Kidney epithelial cell (primary cell): ENCODE measurements around the gene GBGT1. TPM values are rescaled to one million over a fixed set of nuclear protein-coding genes. Genes with fewer than 3 reads are reported as not detected.

Source experiments
- DNase-seq: peaks from one replicate; pipeline ENCODE4 v3.0.0-alpha.2; 2010; ENCODE audit warnings: low read depth
- H3K27me3 ChIP-seq: 2 replicates; pipeline ENCODE4 v1.6.0; 2011; ENCODE audit warnings: low read length; ENCODE audit not compliant: control insufficient read depth, insufficient read depth
- H3K36me3 ChIP-seq: 2 replicates; pipeline ENCODE4 v1.5.1; 2011; ENCODE audit warnings: low read length; ENCODE audit not compliant: control insufficient read depth, insufficient read depth
- H3K4me3 ChIP-seq: 2 replicates; pipeline ENCODE4 v1.5.1; 2011; ENCODE audit warnings: low read depth, mild to moderate bottlenecking, control low read depth, low read length
- total RNA-seq: library from RNA; depleted of rRNA; stranded (reverse); fragments of >200 nt; gene quantifications from 2 replicates; pipeline ENCODE4 v1.2.3, GENCODE V29; 2015
- TF ChIP-seq, protein P1 (sequence below): IDR thresholded peaks from 2 replicates; pipeline ENCODE4 v1.5.1; 2011; ENCODE audit warnings: mild to moderate bottlenecking, moderate library complexity, low read length, control low read depth, inconsistent platforms; ENCODE audit not compliant: insufficient read depth, poor library complexity, severe bottlenecking

The GBGT1 gene
- total RNA-seq, 1 donor from 2014 or later: 12.4 TPM

DNA sequence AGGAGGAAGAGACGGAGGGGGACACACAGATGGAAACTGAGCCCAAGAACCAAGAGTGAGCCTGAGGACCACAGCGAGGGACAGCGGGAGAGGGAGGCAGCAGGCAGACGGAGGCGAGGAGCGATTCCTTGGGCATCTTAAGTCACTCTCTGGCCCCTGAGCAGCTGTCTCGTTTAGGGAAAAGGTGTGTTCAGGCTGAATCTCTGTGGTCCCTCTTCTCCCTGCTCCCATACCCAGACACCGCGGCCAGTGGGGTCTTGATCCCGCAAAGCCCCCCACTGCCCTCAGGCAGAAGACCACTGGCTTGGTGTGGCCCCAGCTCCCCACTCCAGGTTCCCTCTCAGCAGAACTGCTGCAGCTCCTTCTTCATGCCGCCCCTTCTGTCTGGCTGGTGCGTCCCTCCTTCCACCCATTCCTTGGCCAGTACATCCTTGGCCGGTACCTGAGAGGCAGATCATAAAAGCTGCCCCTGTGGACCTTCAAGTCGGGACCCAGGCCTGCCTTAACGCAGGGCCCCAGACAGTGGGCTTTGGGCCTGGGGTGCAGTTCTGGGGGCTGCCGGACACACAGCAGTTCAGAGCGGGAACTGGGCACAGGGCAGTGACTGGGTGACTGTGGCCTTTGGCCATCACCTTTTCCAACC, 36.9 kb downstream of the GBGT1 start:
- H3K4me3 ChIP-seq: no peak overlapping the region
- TF ChIP-seq, protein P1, sequence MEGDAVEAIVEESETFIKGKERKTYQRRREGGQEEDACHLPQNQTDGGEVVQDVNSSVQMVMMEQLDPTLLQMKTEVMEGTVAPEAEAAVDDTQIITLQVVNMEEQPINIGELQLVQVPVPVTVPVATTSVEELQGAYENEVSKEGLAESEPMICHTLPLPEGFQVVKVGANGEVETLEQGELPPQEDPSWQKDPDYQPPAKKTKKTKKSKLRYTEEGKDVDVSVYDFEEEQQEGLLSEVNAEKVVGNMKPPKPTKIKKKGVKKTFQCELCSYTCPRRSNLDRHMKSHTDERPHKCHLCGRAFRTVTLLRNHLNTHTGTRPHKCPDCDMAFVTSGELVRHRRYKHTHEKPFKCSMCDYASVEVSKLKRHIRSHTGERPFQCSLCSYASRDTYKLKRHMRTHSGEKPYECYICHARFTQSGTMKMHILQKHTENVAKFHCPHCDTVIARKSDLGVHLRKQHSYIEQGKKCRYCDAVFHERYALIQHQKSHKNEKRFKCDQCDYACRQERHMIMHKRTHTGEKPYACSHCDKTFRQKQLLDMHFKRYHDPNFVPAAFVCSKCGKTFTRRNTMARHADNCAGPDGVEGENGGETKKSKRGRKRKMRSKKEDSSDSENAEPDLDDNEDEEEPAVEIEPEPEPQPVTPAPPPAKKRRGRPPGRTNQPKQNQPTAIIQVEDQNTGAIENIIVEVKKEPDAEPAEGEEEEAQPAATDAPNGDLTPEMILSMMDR: no peak
- no peak for DNase-seq
- H3K36me3 ChIP-seq: no peaks in the 10 kb centered on the region
- no peaks in the 10 kb centered on the region for H3K27me3 ChIP-seq

DNA sequence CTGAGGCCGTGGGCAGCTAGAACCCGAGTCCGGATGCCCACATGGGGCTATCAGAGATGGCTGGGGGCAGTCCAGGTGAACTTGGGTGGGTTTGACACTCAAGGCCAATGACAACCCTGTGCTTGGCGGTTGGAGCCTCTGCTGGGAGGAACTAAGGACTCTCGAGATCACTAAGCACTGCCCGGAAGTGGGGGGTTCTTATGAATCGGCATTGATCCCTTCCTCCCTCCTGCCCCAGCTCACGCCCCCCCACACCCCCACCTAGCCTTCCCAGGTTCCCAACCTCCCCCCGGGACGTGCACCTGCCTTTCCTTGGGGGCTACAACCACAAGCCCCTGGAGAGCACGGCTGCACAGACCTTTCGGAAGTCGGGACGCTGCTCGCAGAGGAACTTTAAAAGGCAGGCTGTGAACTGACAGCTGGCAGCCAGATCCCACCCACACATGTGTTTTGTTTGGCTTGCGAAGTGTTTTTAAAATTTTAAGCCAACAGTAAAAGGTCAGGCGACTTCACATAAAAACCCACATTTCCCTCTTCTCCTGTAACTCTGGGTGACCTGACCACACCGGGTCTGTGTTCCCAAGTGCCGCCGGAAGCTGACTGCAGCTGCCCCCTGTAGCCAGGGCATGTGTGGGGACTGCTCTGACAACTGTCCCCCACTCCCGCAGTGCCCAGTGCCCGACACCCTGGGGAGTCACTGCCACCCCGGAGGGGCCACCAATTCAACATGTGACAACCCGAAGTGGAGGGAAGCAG, 37.6 kb downstream of the GBGT1 start:
- no peak for DNase-seq
- H3K4me3 ChIP-seq: no peak overlapping the region
- no peaks in the 10 kb centered on the region for H3K36me3 ChIP-seq
- TF ChIP-seq, protein P1: no peak
- H3K27me3 ChIP-seq: no peaks in the 10 kb centered on the region

DNA sequence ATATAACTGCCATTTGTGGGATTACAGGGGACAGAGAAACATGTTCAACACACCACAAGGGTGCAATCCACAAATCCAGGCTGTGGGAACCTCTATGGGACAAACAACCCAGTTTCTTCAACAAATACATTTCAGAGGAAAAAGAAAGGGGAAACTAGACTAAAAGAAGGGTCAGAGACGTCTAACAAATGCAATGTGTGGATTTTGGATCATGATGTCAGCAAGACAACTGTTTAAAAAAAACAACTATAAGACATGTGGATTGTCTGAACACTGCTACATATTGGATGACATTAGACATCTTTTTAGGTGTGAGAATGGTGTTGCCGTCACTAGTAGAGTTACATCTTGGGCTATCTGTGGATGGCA, 38.8 kb downstream of the GBGT1 start:
- TF ChIP-seq, protein P1: no peak

DNA sequence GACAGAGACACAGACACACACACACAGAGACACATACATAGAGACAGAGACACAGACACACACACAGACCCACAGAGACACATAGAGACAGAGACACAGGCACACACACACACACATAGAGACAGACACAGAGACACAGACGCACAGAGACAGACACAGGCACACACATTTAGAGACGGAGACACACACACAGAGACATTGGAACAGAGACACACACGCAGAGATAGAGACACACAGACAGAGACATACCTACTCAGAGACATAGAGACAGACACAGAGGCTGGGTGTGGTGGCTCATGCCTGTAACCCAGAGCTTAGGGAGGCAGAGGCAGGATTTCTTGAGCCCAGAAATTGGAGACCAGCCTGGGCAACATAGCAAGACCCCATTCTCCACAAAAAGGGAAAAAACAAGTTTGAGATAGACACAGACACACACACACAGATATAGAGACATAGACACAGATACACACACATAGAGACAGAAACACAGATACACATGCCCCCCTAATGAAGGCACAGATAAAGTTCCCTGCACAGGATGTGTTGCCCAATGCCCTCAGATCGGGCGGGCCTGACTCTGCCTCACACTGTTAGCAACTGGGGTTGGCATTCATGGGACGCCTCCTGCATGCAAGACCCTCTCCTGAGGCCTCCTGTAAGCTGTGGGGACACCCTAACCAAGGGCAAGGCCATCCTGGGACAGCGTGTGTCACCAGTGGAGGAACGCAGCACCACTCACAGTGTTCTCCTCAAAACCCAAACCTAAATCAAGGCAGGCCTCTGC, 39.4 kb downstream of the GBGT1 start:
- no peak for DNase-seq
- Histone ChIP-seq H3K36me3 (no peaks in the 10 kb centered on the region), H3K4me3 (no peak overlapping the region), H3K27me3 (no peaks in the 10 kb centered on the region)
- TF ChIP-seq, protein P1: no peak

More for the DNA sequence above, 38.8 kb downstream of the GBGT1 start:
- Histone ChIP-seq H3K4me3 (no peak overlapping the region), H3K27me3 (no peaks in the 10 kb centered on the region), H3K36me3 (no peaks in the 10 kb centered on the region)
- no peak for DNase-seq

DNA sequence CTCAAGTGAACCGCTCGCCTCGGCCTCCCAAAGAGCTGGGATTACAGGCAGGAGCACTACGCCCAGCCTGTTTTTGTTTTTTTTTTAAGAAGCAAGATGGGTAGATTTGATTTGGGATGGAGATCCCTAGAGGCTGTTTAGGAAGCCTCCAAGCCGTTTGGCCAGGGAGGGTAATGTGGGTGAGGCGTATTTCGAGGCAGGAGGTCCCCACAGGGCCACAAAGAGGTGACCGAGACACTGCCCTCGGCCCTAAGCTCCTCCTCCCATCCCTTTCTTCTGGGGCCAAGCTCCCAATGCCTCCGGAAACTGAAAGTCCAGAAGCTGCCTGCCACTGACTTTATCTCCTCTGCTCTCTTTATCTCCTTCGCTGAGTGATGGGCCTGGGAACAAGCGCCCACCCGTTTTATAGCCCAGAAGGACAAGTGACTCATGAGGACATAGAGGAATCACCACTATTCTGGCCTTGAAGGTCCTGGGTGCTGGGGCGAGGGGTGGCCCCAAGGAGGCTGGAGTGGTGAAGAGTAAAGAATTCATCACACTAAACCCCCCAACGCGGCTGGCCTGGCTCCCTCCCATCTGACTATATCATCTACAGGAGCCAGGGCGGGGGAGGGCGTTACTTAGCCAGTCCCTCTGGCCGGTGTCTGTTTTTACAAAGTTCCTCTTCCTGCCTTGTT, 40.6 kb downstream of the GBGT1 start:
- TF ChIP-seq, protein P1: no peak
- Histone ChIP-seq H3K36me3 (no peaks in the 10 kb centered on the region), H3K27me3 (no peaks in the 10 kb centered on the region), H3K4me3 (no peak overlapping the region)
- no peak for DNase-seq
